Transverse colon (tissue), 3 donors: ENCODE results near the gene VGLL3.

Source experiments
- POLR2A ChIP-seq: fragments of 450-650 bp; IDR thresholded peaks from one replicate; pipeline ENCODE4 v1.6.1; 2016; ENCODE audit warnings: antibody characterized with exemption, mild to moderate bottlenecking, moderate library complexity
- TF ChIP-seq, protein P1 (sequence below), 5 experiments: fragments of 200-600 bp in 3 of 5; fragments of 450-650 bp in 2 of 5; sonication (generic) in 3 of 5; IDR thresholded peaks; 1 replicate in 2 of 5; 2 replicates in 3 of 5; pipeline ENCODE4 v1.5.1; 2016 to 2017; ENCODE audit warnings: antibody characterized with exemption in 5 of 5, inconsistent platforms in 3 of 5, mild to moderate bottlenecking in 2 of 5, moderate library complexity in 1 of 5

GRCh38 chr3:87036671-87037070 lies 45.7 kb upstream of the VGLL3 start:
- TF ChIP-seq, protein P1, sequence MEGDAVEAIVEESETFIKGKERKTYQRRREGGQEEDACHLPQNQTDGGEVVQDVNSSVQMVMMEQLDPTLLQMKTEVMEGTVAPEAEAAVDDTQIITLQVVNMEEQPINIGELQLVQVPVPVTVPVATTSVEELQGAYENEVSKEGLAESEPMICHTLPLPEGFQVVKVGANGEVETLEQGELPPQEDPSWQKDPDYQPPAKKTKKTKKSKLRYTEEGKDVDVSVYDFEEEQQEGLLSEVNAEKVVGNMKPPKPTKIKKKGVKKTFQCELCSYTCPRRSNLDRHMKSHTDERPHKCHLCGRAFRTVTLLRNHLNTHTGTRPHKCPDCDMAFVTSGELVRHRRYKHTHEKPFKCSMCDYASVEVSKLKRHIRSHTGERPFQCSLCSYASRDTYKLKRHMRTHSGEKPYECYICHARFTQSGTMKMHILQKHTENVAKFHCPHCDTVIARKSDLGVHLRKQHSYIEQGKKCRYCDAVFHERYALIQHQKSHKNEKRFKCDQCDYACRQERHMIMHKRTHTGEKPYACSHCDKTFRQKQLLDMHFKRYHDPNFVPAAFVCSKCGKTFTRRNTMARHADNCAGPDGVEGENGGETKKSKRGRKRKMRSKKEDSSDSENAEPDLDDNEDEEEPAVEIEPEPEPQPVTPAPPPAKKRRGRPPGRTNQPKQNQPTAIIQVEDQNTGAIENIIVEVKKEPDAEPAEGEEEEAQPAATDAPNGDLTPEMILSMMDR (IDR thresholded peaks at IDR 0.05): no peak
- no peak for TF ChIP-seq POLR2A
